Coronary artery (tissue), 2 donors: ENCODE data around the gene CADPS.

Source experiments
- DNase-seq: peaks from one replicate; pipeline ENCODE4 v3.0.0-alpha.2; 2017; ENCODE audit warnings: low spot score
- H3K27ac ChIP-seq, 2 donors: fragments of 200-600 bp; sonication (generic); one replicate each; pipeline ENCODE4 v1.5.1; 2016 to 2019
- H3K4me3 ChIP-seq: fragments of 200-600 bp; sonication (generic); 2 replicates; pipeline ENCODE4 v1.5.1; 2016; ENCODE audit warnings: mild to moderate bottlenecking, moderate library complexity
- TF ChIP-seq, protein P1 (sequence below): fragments of 200-600 bp; sonication (generic); IDR thresholded peaks from one replicate; pipeline ENCODE4 v1.5.1; 2019; ENCODE audit warnings: antibody characterized with exemption

CADPS gene

DNA sequence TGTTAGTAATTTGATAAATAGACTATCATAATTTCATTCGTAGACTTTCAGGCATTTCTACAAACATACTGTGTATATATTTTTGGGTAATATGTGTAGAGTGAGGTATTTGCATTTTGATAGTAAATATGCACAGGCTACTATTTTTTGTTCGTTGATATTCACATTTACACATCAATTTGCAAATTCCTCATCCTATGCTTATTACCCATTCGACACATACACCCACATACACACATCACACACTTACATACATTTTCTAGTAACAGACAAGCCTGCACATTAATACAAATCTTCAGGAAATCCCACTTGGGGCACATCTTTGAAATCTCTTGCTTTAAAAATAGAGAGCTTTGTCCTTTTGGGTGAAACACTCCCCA is 373.9 kb downstream of the CADPS start:
- no peak for DNase-seq
- TF ChIP-seq, protein P1, sequence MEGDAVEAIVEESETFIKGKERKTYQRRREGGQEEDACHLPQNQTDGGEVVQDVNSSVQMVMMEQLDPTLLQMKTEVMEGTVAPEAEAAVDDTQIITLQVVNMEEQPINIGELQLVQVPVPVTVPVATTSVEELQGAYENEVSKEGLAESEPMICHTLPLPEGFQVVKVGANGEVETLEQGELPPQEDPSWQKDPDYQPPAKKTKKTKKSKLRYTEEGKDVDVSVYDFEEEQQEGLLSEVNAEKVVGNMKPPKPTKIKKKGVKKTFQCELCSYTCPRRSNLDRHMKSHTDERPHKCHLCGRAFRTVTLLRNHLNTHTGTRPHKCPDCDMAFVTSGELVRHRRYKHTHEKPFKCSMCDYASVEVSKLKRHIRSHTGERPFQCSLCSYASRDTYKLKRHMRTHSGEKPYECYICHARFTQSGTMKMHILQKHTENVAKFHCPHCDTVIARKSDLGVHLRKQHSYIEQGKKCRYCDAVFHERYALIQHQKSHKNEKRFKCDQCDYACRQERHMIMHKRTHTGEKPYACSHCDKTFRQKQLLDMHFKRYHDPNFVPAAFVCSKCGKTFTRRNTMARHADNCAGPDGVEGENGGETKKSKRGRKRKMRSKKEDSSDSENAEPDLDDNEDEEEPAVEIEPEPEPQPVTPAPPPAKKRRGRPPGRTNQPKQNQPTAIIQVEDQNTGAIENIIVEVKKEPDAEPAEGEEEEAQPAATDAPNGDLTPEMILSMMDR, result no peak
- no peak overlapping the region for H3K4me3 ChIP-seq
- H3K27ac ChIP-seq, result no peak overlapping the region

DNA sequence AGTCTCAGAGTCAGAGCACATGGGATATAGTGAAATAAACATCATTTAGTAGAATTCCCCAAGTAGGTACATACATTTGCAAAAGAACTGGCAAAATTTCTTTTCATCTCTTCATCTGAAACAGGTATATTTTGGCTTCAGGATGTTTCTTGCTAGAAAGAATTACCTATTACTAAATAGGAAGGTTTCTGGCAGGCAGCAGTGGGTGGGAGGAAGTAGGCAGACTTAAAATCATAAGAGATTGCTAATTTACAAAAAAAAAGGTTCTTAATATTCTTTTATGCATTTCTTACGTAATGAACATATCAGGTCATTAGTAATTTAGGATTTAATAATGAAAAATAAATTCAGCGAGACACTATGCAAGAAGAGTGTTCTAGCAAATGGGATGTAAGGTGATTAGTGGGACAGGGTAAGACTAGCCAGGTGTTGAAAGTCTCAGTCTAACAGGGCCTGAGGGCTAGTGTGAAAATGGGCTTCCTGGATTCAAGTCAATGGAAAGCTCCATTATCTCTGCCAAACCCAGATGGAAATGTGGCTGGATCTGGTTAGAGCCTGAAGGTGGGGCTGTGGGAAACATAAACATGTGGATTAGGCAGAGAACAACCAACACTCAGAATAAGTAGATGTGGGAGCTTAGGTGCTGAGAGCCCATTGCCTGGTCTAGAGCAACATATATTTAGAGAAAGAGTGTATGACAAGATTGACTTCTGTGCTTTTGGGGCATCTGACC is 374.5 kb downstream of the CADPS start:
- no peak overlapping the region for H3K4me3 ChIP-seq
- H3K27ac ChIP-seq, result no peak overlapping the region
- TF ChIP-seq, protein P1, result no peak
- DNase-seq, result no peak

DNA sequence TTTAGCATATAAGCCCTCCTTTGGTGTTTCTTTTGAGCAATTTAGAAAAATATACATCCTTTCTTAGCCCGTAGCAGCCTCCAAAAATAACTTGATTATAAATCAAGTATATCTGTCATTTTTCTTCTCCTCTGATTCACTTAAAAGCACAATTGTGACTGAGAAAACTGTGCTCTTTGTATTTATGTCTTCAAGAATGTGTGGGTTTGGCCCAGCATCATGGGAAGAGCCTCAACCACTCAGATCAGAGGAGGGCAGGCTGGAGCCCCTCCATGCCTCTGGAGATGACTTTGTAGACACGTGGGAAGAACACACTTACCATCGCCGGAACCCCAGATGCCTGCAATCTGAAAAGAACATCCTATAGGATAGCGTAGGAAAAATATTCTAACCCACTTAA is 378.1 kb downstream of the CADPS start:
- no peak for DNase-seq
- TF ChIP-seq, protein P1, result no peak
- Histone ChIP-seq H3K27ac (no peak overlapping the region), H3K4me3 (no peak overlapping the region)

DNA sequence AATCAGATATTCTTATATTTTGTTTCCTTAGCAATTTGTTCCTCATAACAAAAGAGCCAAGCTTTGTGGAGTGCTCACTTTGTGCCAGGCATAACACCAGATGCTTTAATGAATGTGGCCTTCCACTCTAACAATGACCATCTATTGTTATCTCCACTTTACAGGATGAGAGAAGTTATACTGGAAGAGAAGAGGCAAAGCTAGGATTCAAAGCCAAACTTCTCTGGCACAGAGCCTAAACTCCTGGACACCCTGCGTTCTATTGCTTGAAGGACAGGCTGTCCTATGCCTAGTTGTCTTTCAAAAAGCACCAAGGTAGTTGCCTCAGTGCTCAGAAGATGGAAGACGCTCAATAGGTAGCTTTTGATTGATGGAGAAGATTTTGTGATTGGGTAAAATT is 378.7 kb downstream of the CADPS start:
- TF ChIP-seq, protein P1, result no peak
- Histone ChIP-seq H3K27ac (no peak overlapping the region), H3K4me3 (no peak overlapping the region)
- no peak for DNase-seq

DNA sequence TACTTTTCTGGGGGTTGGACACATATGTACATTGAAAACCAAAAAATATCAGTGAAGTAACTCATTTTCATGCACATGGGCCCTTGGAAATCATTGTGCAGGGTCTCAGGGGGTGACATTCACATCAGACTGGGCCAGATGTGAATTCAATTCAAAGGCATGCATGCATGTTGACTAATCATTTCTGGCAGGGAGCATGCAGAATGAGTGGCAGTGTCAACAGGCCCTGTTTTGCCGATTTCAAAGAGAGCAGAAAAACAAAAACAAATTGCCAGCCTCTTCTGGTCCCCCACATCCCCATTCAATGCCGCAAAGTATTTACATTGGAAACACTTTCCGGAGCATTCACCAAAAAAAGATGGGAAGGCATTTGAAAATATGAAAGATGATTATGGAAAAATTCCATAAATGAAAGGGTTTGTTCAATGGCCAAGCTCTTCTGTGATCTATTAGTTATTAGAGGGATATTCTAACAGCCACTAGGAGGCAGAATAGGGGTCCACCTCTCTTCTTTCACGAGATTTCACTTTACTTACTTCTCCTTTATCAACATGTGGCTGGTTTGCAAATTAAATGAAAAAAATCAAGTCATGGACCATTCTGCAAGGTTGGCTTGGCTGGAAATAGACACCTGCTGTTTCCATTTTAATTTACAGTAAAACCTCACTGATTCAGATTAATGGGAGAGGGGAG is 382.0 kb downstream of the CADPS start:
- H3K27ac ChIP-seq, result no peak overlapping the region
- DNase-seq, result no peak
- H3K4me3 ChIP-seq, result no peak overlapping the region
- TF ChIP-seq, protein P1, result no peak

DNA sequence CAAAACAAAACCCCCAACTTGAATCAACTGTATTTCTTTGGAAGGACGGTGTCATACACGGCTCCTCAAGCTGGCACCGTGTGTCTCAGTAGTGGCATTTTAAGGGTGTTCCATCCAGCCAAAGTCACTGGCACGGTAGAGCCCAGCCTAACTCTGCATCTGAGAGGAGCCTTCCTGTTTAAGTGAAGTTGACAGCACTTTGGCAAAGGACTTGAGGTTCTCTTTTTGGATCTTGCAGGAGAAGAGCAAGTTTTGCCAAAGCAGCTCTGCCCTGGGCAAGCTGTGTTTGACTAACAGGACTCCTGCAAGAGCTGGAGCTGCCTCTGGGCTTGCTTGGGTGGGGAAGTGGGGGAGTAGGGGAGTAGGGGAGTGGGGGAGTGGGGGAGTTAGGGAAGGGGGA is 392.3 kb downstream of the CADPS start:
- Histone ChIP-seq H3K4me3 (no peak overlapping the region), H3K27ac (no peak overlapping the region)
- TF ChIP-seq, protein P1, result no peak
- DNase-seq, result no peak

- TF ChIP-seq, protein P1, result no peak
- no peak for DNase-seq
- no peak overlapping the region for H3K4me3 ChIP-seq
- no peak overlapping the region for H3K27ac ChIP-seq
These were observed 393.3 kb downstream of the CADPS start for GRCh38 chr3:62481962-62482361.
